NCI-H82 treated with DMSO at 0.1 percent for 48 hours (cell line): ENCODE results near the gene AMBRA1.

Experiments used
- DNase-seq: peaks from one replicate; lab custom pipeline; 2025; ENCODE audit not compliant: unreplicated experiment; lab: John Stamatoyannopoulos, UW

The AMBRA1 gene

GRCh38 chr11:46478196-46478595 is 115.6 kb downstream of the AMBRA1 start:
- no peak for DNase-seq

- no peak for DNase-seq
These were observed 116.7 kb downstream of the AMBRA1 start for GRCh38 chr11:46477136-46477535.

GRCh38 chr11:46475926-46476545 is 117.8 kb downstream of the AMBRA1 start:
- no peak for DNase-seq

GRCh38 chr11:46475051-46475925 is 118.5 kb downstream of the AMBRA1 start:
- DNase-seq, result no peak

GRCh38 chr11:46472662-46472994 is 121.2 kb downstream of the AMBRA1 start:
- DNase-seq, result no peak

- DNase-seq, result no peak
These were observed 121.7 kb downstream of the AMBRA1 start for GRCh38 chr11:46471943-46472661.

GRCh38 chr11:46469926-46470325 is 123.9 kb downstream of the AMBRA1 start:
- DNase-seq, result no peak

- DNase-seq, result no peak
These were observed 128.1 kb downstream of the AMBRA1 start for GRCh38 chr11:46465683-46466082.

- peak; percentile 13 for DNase-seq
These were observed 130.0 kb downstream of the AMBRA1 start for GRCh38 chr11:46463701-46464421.

- DNase-seq, result no peak
These were observed 132.3 kb downstream of the AMBRA1 start for GRCh38 chr11:46461461-46461927.

- no peak for DNase-seq
These were observed 135.3 kb downstream of the AMBRA1 start for GRCh38 chr11:46458491-46458890.

- DNase-seq, result no peak
These were observed 136.0 kb downstream of the AMBRA1 start for GRCh38 chr11:46457659-46458424.

GRCh38 chr11:46457021-46457420 is 136.8 kb downstream of the AMBRA1 start:
- DNase-seq, result peak; percentile 18

- DNase-seq, result no peak
These were observed 137.4 kb downstream of the AMBRA1 start for GRCh38 chr11:46456269-46457001.

GRCh38 chr11:46455834-46456233 is 138.0 kb downstream of the AMBRA1 start:
- no peak for DNase-seq

GRCh38 chr11:46452918-46453517 is 140.8 kb downstream of the AMBRA1 start:
- no peak for DNase-seq

- no peak for DNase-seq
These were observed 142.1 kb downstream of the AMBRA1 start for GRCh38 chr11:46451759-46452158.

GRCh38 chr11:46450846-46451477 is 142.9 kb downstream of the AMBRA1 start:
- no peak for DNase-seq

GRCh38 chr11:46447544-46447943 is 146.3 kb downstream of the AMBRA1 start:
- no peak for DNase-seq
